Measurements from ENCODE around the gene SMAD7.

Gene SMAD7

GRCh38 chr18:48931680-48932461 is 18.9 kb downstream of the SMAD7 start:
- TF ChIP-seq CTCF (IDR thresholded peaks at IDR 0.05; ENCODE audit: insufficient read depth, missing control alignments), result no peak
- DNase-seq (ENCODE audit: insufficient read length, low spot score) (no peak), FAIRE-seq (no peak)

GRCh38 chr18:48930926-48931325 is 19.8 kb downstream of the SMAD7 start:
- no peak for TF ChIP-seq CTCF (IDR thresholded peaks at IDR 0.05; ENCODE audit: insufficient read depth, missing control alignments)
- FAIRE-seq (peak; percentile 29), DNase-seq (ENCODE audit: insufficient read length, low spot score) (no peak)

- TF ChIP-seq CTCF (IDR thresholded peaks at IDR 0.05; ENCODE audit: insufficient read depth, missing control alignments), result no peak
- FAIRE-seq (no peak), DNase-seq (ENCODE audit: insufficient read length, low spot score) (no peak)
These were observed 20.6 kb downstream of the SMAD7 start for GRCh38 chr18:48929941-48930713.

- no peak for DNase-seq (ENCODE audit: insufficient read length, low spot score)
- no peak for TF ChIP-seq CTCF (IDR thresholded peaks at IDR 0.05; ENCODE audit: insufficient read depth, missing control alignments)
- FAIRE-seq, result no peak
These were observed 21.6 kb downstream of the SMAD7 start for GRCh38 chr18:48929212-48929612.

GRCh38 chr18:48928787-48929186 is 22.0 kb downstream of the SMAD7 start:
- TF ChIP-seq CTCF (IDR thresholded peaks at IDR 0.05; ENCODE audit: insufficient read depth, missing control alignments), result no peak
- no peak for DNase-seq (ENCODE audit: insufficient read length, low spot score)
- no peak for FAIRE-seq

GRCh38 chr18:48927286-48928080 is 23.3 kb downstream of the SMAD7 start:
- no peak for DNase-seq (ENCODE audit: insufficient read length, low spot score)
- FAIRE-seq, result no peak
- TF ChIP-seq CTCF (IDR thresholded peaks at IDR 0.05; ENCODE audit: insufficient read depth, missing control alignments), result no peak

Measured in D721Med (cell line).